SK-N-SH (cell line): ENCODE measurements around the gene TNNT3. TPM values are rescaled to one million over a fixed set of nuclear protein-coding genes. Genes with fewer than 3 reads are reported as not detected.
A peak's percentile ranks its signal among the peaks of the same experiment; 100 is the strongest.

Experiments
- CTCF ChIA-PET: fragments of 300-600, 350-600 bp; formaldehyde crosslinking; extraction: SDS; loops from one replicate; lab custom pipeline; 2021; lab: Yijun Ruan, JAX
- POLR2A ChIA-PET: fragments of 350-600 bp; sonication (Branson Sonifier 250); formaldehyde crosslinking; extraction: SDS; loops from one replicate; lab custom pipeline; 2020; ENCODE audit warnings: antibody characterized with exemption, inconsistent platforms; lab: Yijun Ruan, JAX
- DNase-seq: peaks from one replicate; pipeline ENCODE4 v3.0.0; 2012
- H2AFZ ChIP-seq: fragments of 200-600 bp; sonication (generic); 2 replicates; pipeline ENCODE4 v1.8.1; 2016; ENCODE audit warnings: antibody characterized with exemption, mild to moderate bottlenecking, low read depth
- H3F3A ChIP-seq: fragments of 200-600 bp; sonication (generic); replicated peaks from 2 replicates; pipeline ENCODE3; 2016; ENCODE audit warnings: antibody characterized with exemption, mild to moderate bottlenecking; ENCODE audit not compliant: insufficient read depth
- H3K27ac ChIP-seq, 2 experiments: fragments of 200-500 bp in 1 of 2; fragments of 200-600 bp in 1 of 2; sonication (Bioruptor generic) in 1 of 2; sonication (generic), shearing (Covaris generic) in 1 of 2; 2 replicates each; pipeline versions ENCODE4 v1.5.1 to v1.6.1; 2014 to 2016; ENCODE audit warnings: low read depth in 2 of 2, inconsistent platforms in 1 of 2, low read length in 1 of 2, mild to moderate bottlenecking in 1 of 2, mixed read lengths in 1 of 2
- H3K27me3 ChIP-seq: fragments of 200-600 bp; sonication (generic), shearing (Covaris generic); 2 replicates; pipeline ENCODE4 v1.6.1; 2016; ENCODE audit warnings: mixed run types; ENCODE audit not compliant: insufficient read depth
- H3K36me3 ChIP-seq, 2 experiments: fragments of 200-500 bp in 1 of 2; fragments of 200-600 bp in 1 of 2; sonication (Bioruptor generic) in 1 of 2; sonication (generic) in 1 of 2; replicated peaks in 1 of 2; 2 replicates each; pipeline versions ENCODE3 to v1.5.1; 2014 to 2016; ENCODE audit warnings: low read length in 1 of 2, mild to moderate bottlenecking in 1 of 2; ENCODE audit not compliant: insufficient read depth in 2 of 2, control insufficient read depth in 1 of 2
- H3K4me1 ChIP-seq, 2 experiments: fragments of 200-500 bp in 1 of 2; fragments of 200-600 bp in 1 of 2; sonication (Bioruptor generic) in 1 of 2; sonication (generic), shearing (Covaris generic) in 1 of 2; 2 replicates each; pipeline versions ENCODE4 v1.5.1 to v1.6.1; 2014 to 2016; ENCODE audit warnings: low read depth in 1 of 2, low read length in 1 of 2, mixed run types in 1 of 2; ENCODE audit not compliant: insufficient read depth in 2 of 2, control insufficient read depth in 1 of 2
- H3K4me2 ChIP-seq: fragments of 200-600 bp; sonication (generic), shearing (Covaris generic); 2 replicates; pipeline ENCODE4 v1.6.1; 2017; ENCODE audit warnings: mixed run types
- H3K4me3 ChIP-seq, 2 experiments: fragments of 200-500 bp in 1 of 2; fragments of 200-600 bp in 1 of 2; sonication (Bioruptor generic) in 1 of 2; sonication (generic), shearing (Covaris generic) in 1 of 2; 2 replicates each; pipeline versions ENCODE4 v1.5.1 to v1.8.1; 2014 to 2016; ENCODE audit warnings: low read depth in 2 of 2, inconsistent platforms in 1 of 2, low read length in 1 of 2, mild to moderate bottlenecking in 1 of 2, mixed read lengths in 1 of 2, moderate library complexity in 1 of 2
- H3K79me2 ChIP-seq: fragments of 200-600 bp; sonication (generic); 2 replicates; pipeline ENCODE4 v1.8.1; 2017; ENCODE audit warnings: mild to moderate bottlenecking; ENCODE audit not compliant: insufficient read depth
- H3K9ac ChIP-seq: fragments of 200-600 bp; sonication (generic); 2 replicates; pipeline ENCODE4 v1.6.1; 2017; ENCODE audit warnings: mixed run types
- H3K9me2 ChIP-seq: fragments of 200-600 bp; sonication (generic); 2 replicates; pipeline ENCODE4 v1.6.1; 2017; ENCODE audit warnings: mixed run types
- H3K9me3 ChIP-seq: fragments of 200-600 bp; sonication (generic); 2 replicates; pipeline ENCODE4 v1.6.1; 2017; ENCODE audit warnings: mixed run types, mild to moderate bottlenecking, moderate library complexity
- H4K20me1 ChIP-seq: fragments of 200-600 bp; sonication (generic); 2 replicates; pipeline ENCODE4 v1.6.1; 2017; ENCODE audit warnings: mild to moderate bottlenecking, mixed run types; ENCODE audit not compliant: insufficient read depth
- CHD2 ChIP-seq: fragments of 150-350 bp; IDR thresholded peaks from 2 replicates; pipeline ENCODE4 v1.6.1; 2018; ENCODE audit warnings: low read length; ENCODE audit not compliant: partially characterized antibody
- ELF1 ChIP-seq: IDR thresholded peaks from 2 replicates; pipeline ENCODE4 v1.4.0; 2012
- EP300 ChIP-seq, 2 experiments: IDR thresholded peaks; 2 replicates each; pipeline versions ENCODE4 v1.4.0 to v1.6.1; 2012; ENCODE audit warnings: borderline replicate concordance in 1 of 2, low read depth in 1 of 2, low read length in 1 of 2
- EZH2phosphoT487 ChIP-seq: fragments of 200-600 bp; sonication (generic); IDR thresholded peaks from 2 replicates; pipeline ENCODE4 v1.6.1; 2017; ENCODE audit warnings: low read depth, mixed run types, mild to moderate bottlenecking, antibody characterized with exemption, moderate library complexity, borderline replicate concordance
- FOXM1 ChIP-seq: IDR thresholded peaks from 2 replicates; pipeline ENCODE4 v1.4.0; 2012; ENCODE audit warnings: low read depth, mild to moderate bottlenecking
- GABPA ChIP-seq: IDR thresholded peaks from 2 replicates; pipeline ENCODE4 v1.4.0; 2012; ENCODE audit warnings: low read depth, mild to moderate bottlenecking
- IRF3 ChIP-seq: fragments of 150-350 bp; IDR thresholded peaks from 2 replicates; pipeline ENCODE4 v1.6.1; 2016; ENCODE audit warnings: mild to moderate bottlenecking, low read depth, low read length
- JUND ChIP-seq: IDR thresholded peaks from 2 replicates; pipeline ENCODE4 v1.4.0; 2012
- MAX ChIP-seq: IDR thresholded peaks from 2 replicates; pipeline ENCODE4 v1.4.0; 2012; ENCODE audit warnings: low read depth
- MEF2A ChIP-seq: IDR thresholded peaks from 2 replicates; pipeline ENCODE4 v1.4.0; 2012; ENCODE audit warnings: low read depth, borderline replicate concordance
- MXI1 ChIP-seq: IDR thresholded peaks from 2 replicates; pipeline ENCODE4 v1.6.1; 2012; ENCODE audit warnings: mild to moderate bottlenecking, low read depth, low read length, improper control_type of control experiment
- NRF1 ChIP-seq: IDR thresholded peaks from 2 replicates; pipeline ENCODE4 v1.6.1; 2012; ENCODE audit warnings: low read depth, mild to moderate bottlenecking, low read length
- PBX3 ChIP-seq: IDR thresholded peaks from 2 replicates; pipeline ENCODE4; 2012
- RAD21 ChIP-seq: IDR thresholded peaks from 2 replicates; pipeline ENCODE4 v1.6.1; 2012; ENCODE audit warnings: mild to moderate bottlenecking, low read length
- RCOR1 ChIP-seq: fragments of 150-350 bp; IDR thresholded peaks from 2 replicates; pipeline ENCODE4 v1.6.1; 2017; ENCODE audit warnings: antibody characterized with exemption, low read length
- RFX5 ChIP-seq: IDR thresholded peaks from 2 replicates; pipeline ENCODE4 v1.6.1; 2012; ENCODE audit warnings: mild to moderate bottlenecking, improper control_type of control experiment, low read length
- RXRA ChIP-seq: IDR thresholded peaks from 2 replicates; pipeline ENCODE4 v1.4.0; 2012; ENCODE audit warnings: low read depth, mild to moderate bottlenecking, borderline replicate concordance
- SIN3A ChIP-seq: IDR thresholded peaks from 2 replicates; pipeline ENCODE4 v1.6.1; 2012; ENCODE audit warnings: low read depth, mild to moderate bottlenecking, low read length, moderate library complexity, borderline replicate concordance
- SMC3 ChIP-seq: IDR thresholded peaks from 2 replicates; pipeline ENCODE4 v1.6.1; 2012; ENCODE audit warnings: low read depth, low read length, improper control_type of control experiment
- TCF12 ChIP-seq: IDR thresholded peaks from 2 replicates; pipeline ENCODE4 v1.4.0; 2012
- TEAD4 ChIP-seq: IDR thresholded peaks from 2 replicates; pipeline ENCODE4 v1.4.0; 2012; ENCODE audit warnings: mild to moderate bottlenecking, borderline replicate concordance; ENCODE audit not compliant: insufficient read depth
- ZBTB33 ChIP-seq: IDR thresholded peaks from 2 replicates; pipeline ENCODE4 v1.4.0; 2012; ENCODE audit warnings: low read depth, borderline replicate concordance
- WGBS: methylation state at CpG from one replicate; pipeline ENCODE4 v1.1.6; 2017; ENCODE audit warnings: low lambda C conversion rate; 5-methylcytosine and 5-hydroxymethylcytosine counted together
- polyA plus RNA-seq, 3 experiments: library from polyadenylated mRNA; depleted of rRNA; stranded (reverse); fragments of >200 nt; gene quantifications; 2 replicates each; pipeline ENCODE4 v1.2.3, GENCODE V29; 2012

Gene TNNT3
- polyA plus RNA-seq, 1 of the 3 experiments (the other 2 are of a cell fraction) = not detected

GRCh38 chr11:1883346-1884302, 35.9 kb upstream of the TNNT3 start:
- Histone ChIP-seq H3K79me2 (no peaks in the 10 kb centered on the region), H3K27ac (peak overlapping the region in 1 of 2 experiments; percentile 20; a peak in 1 of 4 replicates), H3K9me3 (no peaks in the 10 kb centered on the region), H3K9ac (no peak overlapping the region), H3F3A (no peaks in the 10 kb centered on the region), H3K27me3 (no peaks in the 10 kb centered on the region), H4K20me1 (no peaks in the 10 kb centered on the region), H3K36me3 (no peaks in the 10 kb centered on the region), H3K4me1 (peaks cover 0 to 13% of the 10 kb centered on the region in 2 experiments; a peak in 1 of 4 replicates), H3K9me2 (no peaks in the 10 kb centered on the region), H3K4me2 (no peak overlapping the region), H2AFZ (no peak overlapping the region), H3K4me3 (no peak overlapping the region)
- CTCF ChIA-PET = interaction anchor here (0.7 to 4.8 kb wide), 36 partner anchors 8 to 309 kb away, joined by 3 to 179 read pairs (median 14); partner anchors contain the start of genes H19, MRPL23, PRR33 and SYT8
- DNase-seq = peak; percentile 27
- POLR2A ChIA-PET = interaction anchor here (1.1 to 3.3 kb wide), 6 partner anchors 12 to 113 kb away, joined by 3 to 20 read pairs (median 9); partner anchors contain the start of gene H19
- 62% methylated on average over 13 of the region's 14 CpGs for WGBS
- no peak for TF ChIP-seq SIN3A
- TF ChIP-seq IRF3 = no peak
- TF ChIP-seq RFX5 = no peak
- TF ChIP-seq GABPA = no peak
- no peak for TF ChIP-seq RAD21
- no peak for TF ChIP-seq ZBTB33
- TF ChIP-seq JUND = no peak
- TF ChIP-seq ELF1 = no peak
- no peak for TF ChIP-seq EZH2phosphoT487

GRCh38 chr11:1884303-1884700, 35.2 kb upstream of the TNNT3 start:
- no peaks in the 10 kb centered on the region for H3K79me2 ChIP-seq
- no peak overlapping the region for H3K4me2 ChIP-seq
- H3K4me3 ChIP-seq = no peak overlapping the region
- H3K9ac ChIP-seq = no peak overlapping the region
- no peak overlapping the region for H3K27ac ChIP-seq
- WGBS = 49% methylated on average over 5 of the region's 5 CpGs
- H3K4me1 ChIP-seq = peaks cover 0 to 12% of the 10 kb centered on the region in 2 experiments; a peak in 1 of 4 replicates
- H3F3A ChIP-seq = no peaks in the 10 kb centered on the region
- H3K27me3 ChIP-seq = no peaks in the 10 kb centered on the region
- no peaks in the 10 kb centered on the region for H3K36me3 ChIP-seq
- H3K9me2 ChIP-seq = no peaks in the 10 kb centered on the region
- no peak overlapping the region for H2AFZ ChIP-seq
- no peaks in the 10 kb centered on the region for H3K9me3 ChIP-seq
- DNase-seq = no peak
- POLR2A ChIA-PET = interaction anchor here (3.3 kb wide), 1 partner anchor 112 kb away, joined by 20 read pairs; the partner anchor contains the start of gene H19
- CTCF ChIA-PET = interaction anchor here (0.7 to 4.8 kb wide), 6 partner anchors 50 to 267 kb away, joined by 3 to 179 read pairs (median 41); partner anchors contain the start of genes H19 and SYT8
- no peaks in the 10 kb centered on the region for H4K20me1 ChIP-seq
- TF ChIP-seq EP300 (IDR thresholded peaks at IDR 0.05; ENCODE audit: borderline replicate concordance in 1 of 2, low read depth in 1 of 2, low read length in 1 of 2) = no peak
- no peak for TF ChIP-seq GABPA
- TF ChIP-seq RAD21 = no peak
- TF ChIP-seq EZH2phosphoT487 = no peak
- TF ChIP-seq PBX3 = no peak
- TF ChIP-seq TCF12 = no peak
- TF ChIP-seq SMC3 = no peak
- TF ChIP-seq SIN3A = no peak
- no peak for TF ChIP-seq MEF2A
- no peak for TF ChIP-seq CHD2
- no peak for TF ChIP-seq TEAD4
- TF ChIP-seq FOXM1 = no peak
- no peak for TF ChIP-seq MAX
- TF ChIP-seq RXRA = no peak
- no peak for TF ChIP-seq MXI1
- no peak for TF ChIP-seq RCOR1
- TF ChIP-seq NRF1 = no peak
